Iris pigment epithelial cell (primary cell): ENCODE data around the gene XYLT1.

Experiments
- DNase-seq: peaks from one replicate; pipeline ENCODE4 v3.0.0-alpha.2; 2011; ENCODE audit warnings: low read depth

XYLT1 gene

DNA sequence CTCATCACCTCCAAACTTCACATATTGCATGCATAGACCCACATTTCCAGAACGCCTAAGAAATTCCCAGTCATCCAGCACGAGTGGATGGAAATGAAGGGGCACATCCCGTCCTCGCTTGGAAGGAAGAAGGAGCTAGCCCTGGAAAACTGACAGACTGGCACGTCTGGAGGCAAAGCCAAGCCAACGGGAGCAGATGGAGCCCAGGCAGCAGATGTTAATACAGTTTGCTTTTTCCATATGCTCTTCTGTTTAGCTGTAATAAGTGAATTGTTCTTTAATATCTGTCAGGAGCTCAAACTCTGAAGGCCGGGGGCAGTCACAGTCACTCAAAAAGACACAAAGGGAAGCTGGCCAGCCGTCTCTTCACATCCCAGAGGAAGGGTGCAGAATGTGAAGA lies 187.7 kb downstream of the XYLT1 start:
- DNase-seq = no peak

GRCh38 chr16:17282247-17282646 lies 188.5 kb downstream of the XYLT1 start:
- no peak for DNase-seq

DNA sequence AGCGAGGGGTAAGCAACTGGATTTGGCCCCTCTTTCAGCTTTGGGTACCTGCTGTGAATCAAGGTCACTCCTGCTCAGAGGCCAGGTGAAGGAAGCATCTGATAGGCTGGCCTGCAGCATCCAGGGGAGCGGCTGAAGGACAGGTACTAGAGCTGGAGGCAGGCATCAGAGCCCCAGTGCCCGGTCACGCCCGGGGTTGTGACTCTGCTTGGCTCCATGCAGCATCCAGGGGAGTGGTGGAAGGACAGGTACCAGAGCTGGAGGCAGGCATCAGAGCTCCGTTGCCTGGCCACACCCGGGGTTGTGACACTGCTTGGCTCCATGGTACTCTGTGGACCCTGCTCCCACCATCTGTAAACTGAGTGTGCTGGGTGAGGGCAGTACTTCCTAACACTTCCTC lies 189.7 kb downstream of the XYLT1 start:
- no peak for DNase-seq

DNA sequence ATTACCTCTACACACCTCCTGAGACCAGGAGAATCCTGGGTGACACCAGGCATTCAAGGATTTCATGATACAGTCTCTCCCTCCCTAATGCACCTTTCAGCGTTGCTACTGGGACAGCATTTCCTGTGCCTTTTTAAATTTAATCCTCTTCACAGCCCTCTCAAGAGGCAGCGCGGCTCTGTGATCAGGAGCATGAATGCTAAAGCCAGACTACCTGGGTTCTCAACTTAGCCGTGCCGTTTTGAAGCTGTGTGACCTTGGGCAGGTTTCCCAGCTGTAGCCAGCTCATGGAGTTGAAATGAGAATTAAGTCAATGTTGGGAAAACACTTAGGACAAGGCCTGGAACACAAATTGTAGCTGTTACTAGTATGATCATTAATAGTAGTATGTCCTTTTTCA lies 191.8 kb downstream of the XYLT1 start:
- DNase-seq = no peak

- no peak for DNase-seq
Observed at GRCh38 chr16:17277981-17278381, 192.8 kb downstream of the XYLT1 start.

DNA sequence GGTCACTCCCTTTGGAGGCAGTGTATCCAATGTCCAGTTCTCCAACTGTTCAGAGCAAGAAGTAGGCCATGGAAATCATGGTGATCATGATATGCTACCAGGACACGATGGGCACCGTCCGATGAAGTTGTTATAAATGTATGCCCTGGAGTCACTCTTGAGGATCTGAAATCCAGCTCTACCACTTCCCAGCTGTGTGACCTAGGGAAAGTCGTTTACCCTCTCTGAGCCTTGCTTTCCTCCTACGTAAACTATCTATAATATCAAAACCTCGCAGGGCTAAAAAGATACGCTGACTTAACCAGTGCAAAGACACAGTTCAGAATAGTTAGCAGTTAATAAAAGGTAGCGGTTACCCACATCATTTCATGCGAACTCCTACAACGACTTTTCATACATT lies 194.2 kb downstream of the XYLT1 start:
- DNase-seq = no peak

GRCh38 chr16:17276010-17276530 lies 194.7 kb downstream of the XYLT1 start:
- no peak for DNase-seq

GRCh38 chr16:17275076-17276009 lies 195.4 kb downstream of the XYLT1 start:
- no peak for DNase-seq

DNA sequence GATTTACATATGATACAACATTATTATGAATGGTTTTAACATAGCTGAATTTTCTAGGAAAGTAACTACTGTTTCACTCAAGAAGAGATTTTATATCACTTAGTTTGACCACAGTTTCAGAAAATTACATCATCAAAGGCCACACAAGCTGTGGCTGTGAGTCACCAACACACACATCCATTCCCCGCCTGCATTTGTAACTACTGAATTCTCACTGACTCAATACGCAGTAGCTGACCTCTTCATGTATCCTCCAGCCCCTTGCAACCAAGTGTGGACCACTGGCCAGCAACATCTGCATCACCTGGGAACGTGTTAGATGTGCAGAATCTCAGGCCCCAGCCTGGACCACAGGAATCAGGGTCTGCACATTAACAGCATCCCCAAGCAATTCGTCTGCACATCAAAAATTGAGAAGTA lies 197.6 kb downstream of the XYLT1 start:
- DNase-seq = peak; percentile 48

GRCh38 chr16:17272716-17273115 lies 198.0 kb downstream of the XYLT1 start:
- DNase-seq = no peak

GRCh38 chr16:17271687-17272086 lies 199.1 kb downstream of the XYLT1 start:
- no peak for DNase-seq

- no peak for DNase-seq
Observed at GRCh38 chr16:17270683-17271109, 200.1 kb downstream of the XYLT1 start.

DNA sequence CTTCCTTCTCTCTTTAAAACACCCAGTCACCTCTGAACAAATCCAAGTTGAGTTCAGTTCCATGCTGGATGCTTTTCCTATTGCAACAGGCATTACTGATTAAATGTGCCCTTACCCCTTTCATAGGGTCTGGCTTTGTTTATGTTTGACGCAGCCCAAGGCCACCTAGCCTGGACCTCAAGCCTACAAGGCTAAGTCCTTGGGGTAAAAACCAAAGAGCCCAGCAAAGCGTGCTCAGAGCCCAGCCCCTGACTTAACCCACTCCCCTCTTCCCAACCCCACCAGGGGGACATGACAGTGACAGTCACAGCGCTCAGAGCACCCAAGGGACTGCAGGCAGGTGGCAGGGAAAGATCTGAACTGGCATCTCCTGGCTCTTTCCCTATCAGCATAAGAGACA lies 200.6 kb downstream of the XYLT1 start:
- DNase-seq = no peak

DNA sequence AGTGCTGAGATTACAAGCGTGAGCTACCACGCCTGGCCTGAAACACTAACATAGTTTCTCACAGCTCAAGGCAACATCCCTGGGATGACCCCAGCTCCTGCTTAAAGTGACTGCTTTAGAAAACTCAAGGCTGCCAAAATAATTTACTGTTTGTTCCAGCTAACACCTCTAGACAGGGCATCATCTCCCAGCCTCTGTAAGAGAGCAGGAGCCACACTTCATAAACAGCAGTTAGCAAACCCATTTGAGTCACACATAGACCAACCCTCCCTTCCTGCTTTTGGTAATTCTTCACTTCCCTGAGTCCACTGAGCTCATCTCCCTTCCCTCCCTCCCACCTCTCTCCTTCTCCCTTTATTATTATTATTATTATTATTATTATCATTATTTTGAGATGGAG lies 201.3 kb downstream of the XYLT1 start:
- DNase-seq = no peak

DNA sequence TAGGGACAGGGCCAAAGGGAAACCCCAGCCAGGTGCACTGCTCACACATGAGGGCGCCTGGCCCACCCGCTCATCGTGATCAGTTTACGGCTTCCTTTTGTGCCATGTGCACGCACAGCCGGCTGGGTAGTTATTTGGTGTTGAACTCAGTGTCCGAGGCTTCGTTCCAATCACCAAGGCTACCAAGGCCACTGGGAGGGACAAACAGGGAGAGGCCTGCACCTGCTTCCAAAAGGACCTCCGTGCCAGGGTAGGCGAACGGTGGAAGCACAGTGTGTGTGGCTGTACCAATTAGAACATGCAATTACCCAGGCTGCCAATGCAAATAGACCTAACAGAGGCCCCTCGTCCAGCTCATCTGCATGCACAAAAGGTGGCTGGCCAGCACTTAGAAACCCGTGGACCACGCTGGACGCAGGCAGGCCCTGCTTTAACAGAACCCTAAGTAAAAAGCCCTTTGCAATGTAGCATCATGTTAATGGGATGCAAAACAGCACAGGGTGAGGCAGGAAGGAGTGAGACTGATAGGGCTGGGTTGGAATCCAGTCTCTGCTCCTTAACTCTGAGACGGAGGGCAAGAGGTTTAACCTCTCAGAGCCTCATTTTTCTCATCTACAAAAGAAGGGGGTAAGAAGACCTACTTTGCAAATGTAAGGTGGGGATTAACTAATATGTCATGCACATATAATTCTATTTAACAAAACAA lies 204.0 kb downstream of the XYLT1 start:
- no peak for DNase-seq

DNA sequence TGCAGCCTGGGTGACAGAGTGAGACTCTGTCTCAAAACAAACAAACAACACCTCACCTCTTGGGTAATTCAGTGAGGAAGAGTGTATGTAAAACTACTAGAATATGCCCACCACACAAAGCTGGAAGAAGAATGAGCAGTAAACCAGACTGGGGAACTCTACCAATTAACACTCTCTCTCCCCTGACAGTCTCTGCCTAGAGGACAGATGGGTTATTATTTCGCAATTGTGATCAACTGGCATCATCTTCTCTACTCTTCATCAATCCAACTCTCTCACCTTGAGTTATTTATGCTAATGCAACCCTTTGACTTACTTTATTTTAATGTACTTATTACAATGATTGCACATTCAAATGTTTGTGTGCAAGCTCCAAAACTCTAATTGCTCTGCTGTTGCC lies 205.6 kb downstream of the XYLT1 start:
- no peak for DNase-seq

DNA sequence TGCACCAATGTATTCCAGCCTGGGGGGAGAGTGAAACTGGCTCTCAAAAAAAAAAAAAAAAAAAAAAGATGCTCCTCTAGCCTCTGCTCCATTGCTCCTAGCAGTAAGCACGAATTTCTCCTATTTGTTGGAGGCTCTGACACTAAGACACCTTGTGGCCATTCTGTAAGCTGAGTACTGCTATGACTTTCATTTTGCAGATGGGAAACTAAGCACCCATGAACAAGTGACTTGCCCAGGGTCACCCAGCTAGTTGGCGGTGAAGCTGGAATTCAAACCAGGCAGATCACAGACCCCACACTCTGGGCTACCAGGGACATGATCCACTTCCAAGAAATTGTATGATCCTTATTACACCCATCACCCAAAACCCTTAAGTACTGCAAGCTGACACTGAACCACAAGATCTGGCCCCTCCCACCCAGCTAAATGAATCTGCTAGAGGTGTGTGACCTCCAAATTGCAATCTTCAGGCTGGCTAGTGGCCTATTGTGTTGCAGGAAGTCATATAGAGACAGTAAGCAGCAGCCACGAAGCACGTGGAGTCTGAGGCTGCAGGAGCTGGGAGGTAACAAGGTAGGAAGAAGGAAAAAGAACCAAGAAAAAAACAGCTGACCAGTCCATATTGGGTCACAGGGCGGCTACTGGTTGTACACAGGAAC lies 209.4 kb downstream of the XYLT1 start:
- no peak for DNase-seq

DNA sequence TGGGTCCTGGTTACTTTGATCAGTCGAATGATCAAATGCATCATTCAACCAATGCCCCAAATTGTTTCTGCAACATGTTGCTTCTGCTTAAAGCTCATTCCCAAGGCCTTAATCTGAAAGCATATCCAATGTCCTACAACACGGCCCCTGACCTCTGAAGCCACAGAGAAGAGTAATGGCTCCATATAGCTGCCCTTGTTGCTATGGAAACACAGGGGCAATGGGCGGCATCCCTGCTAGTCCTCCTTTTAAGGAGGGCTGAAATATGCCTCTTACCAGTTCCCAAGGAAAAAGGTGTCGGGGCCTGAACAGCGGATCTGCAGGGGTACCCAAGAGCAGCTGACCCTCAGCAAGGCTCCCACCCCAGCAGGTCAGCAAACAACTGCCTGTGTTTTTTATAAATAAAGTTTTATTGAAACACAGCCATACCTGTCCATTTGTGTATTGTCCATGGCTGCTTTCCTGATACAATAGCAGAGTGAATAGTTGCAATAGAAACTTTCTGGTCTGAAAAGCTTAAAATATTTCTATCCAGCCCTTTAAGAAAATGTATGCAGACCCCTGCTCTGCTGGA lies 210.4 kb downstream of the XYLT1 start:
- DNase-seq = no peak

GRCh38 chr16:17259751-17260270 lies 210.9 kb downstream of the XYLT1 start:
- DNase-seq = no peak

- no peak for DNase-seq
Observed at GRCh38 chr16:17258848-17259713, 211.7 kb downstream of the XYLT1 start.

- no peak for DNase-seq
Observed at GRCh38 chr16:17258077-17258599, 212.6 kb downstream of the XYLT1 start.
